H1 (cell line): ENCODE results near the gene DCLRE1B. TPM values are rescaled to one million over a fixed set of nuclear protein-coding genes. Genes with fewer than 3 reads are reported as not detected.

Experiments
- CTCF ChIA-PET: fragments of 300-600 bp; sonication (Branson Sonifier 250); formaldehyde crosslinking; loops from one replicate; lab custom pipeline; 2021; ENCODE audit not compliant: partially characterized antibody; lab: Charles Lee
- POLR2A ChIA-PET: fragments of 300-600 bp; sonication (Branson Sonifier 250); formaldehyde crosslinking; loops from one replicate; lab custom pipeline; 2021; ENCODE audit warnings: inconsistent platforms; ENCODE audit not compliant: partially characterized antibody; lab: Charles Lee
- DNase-seq, 2 experiments: peaks; one replicate each; pipeline versions ENCODE4 v3.0.0 to v3.0.0-alpha.2; 2010 to 2022; ENCODE audit warnings: low spot score in 2 of 2, low read depth in 1 of 2, mixed read lengths in 1 of 2
- FAIRE-seq: peaks from 2 replicates; lab custom pipeline; 2011; peaks lifted over from hg19 to GRCh38; lab: Jason Lieb, UNC
- H2AFZ ChIP-seq: 2 replicates; pipeline ENCODE4 v1.8.1; 2012; ENCODE audit warnings: low read length, inconsistent platforms
- H2AK5ac ChIP-seq: 2 replicates; pipeline ENCODE4 v1.6.1; 2013; ENCODE audit warnings: low read depth, low read length
- H2BK120ac ChIP-seq: replicated peaks from 2 replicates; pipeline ENCODE3; 2013; ENCODE audit warnings: low read depth, low read length, inconsistent platforms
- H2BK12ac ChIP-seq: 2 replicates; pipeline ENCODE4 v1.6.1; 2013; ENCODE audit warnings: low read depth, low read length
- H2BK15ac ChIP-seq: 2 replicates; pipeline ENCODE4 v1.6.1; 2013; ENCODE audit warnings: low read length
- H2BK20ac ChIP-seq: 2 replicates; pipeline ENCODE4 v1.6.1; 2013; ENCODE audit warnings: low read length
- H2BK5ac ChIP-seq: 2 replicates; pipeline ENCODE4 v1.6.1; 2013; ENCODE audit warnings: low read depth, low read length
- H3K14ac ChIP-seq: 2 replicates; pipeline ENCODE4 v1.6.1; 2013; ENCODE audit warnings: inconsistent platforms; ENCODE audit not compliant: insufficient read length
- H3K18ac ChIP-seq: 2 replicates; pipeline ENCODE4 v1.6.1; 2013; ENCODE audit warnings: low read length; ENCODE audit errors: extremely low read depth
- H3K23ac ChIP-seq: 2 replicates; pipeline ENCODE4 v1.6.1; 2013; ENCODE audit warnings: inconsistent platforms; ENCODE audit not compliant: insufficient read length
- H3K23me2 ChIP-seq: 2 replicates; pipeline ENCODE4 v1.6.1; 2013; ENCODE audit warnings: low read depth, low read length
- H3K27ac ChIP-seq: 2 replicates; pipeline ENCODE4 v1.6.1; 2011; ENCODE audit warnings: low read depth, low read length, inconsistent platforms
- H3K27me3 ChIP-seq, 4 experiments: replicated peaks in 1 of 4; 1 replicate in 1 of 4; 2 replicates in 3 of 4; pipeline versions ENCODE4 v1.6.1 to v1.8.1; 2011 to 2013; ENCODE audit warnings: low read length in 3 of 4, mild to moderate bottlenecking in 3 of 4, inconsistent platforms in 2 of 4, mixed read lengths in 2 of 4, moderate library complexity in 1 of 4; ENCODE audit not compliant: control insufficient read depth in 3 of 4, insufficient read depth in 3 of 4; ENCODE audit errors: extremely low read depth in 1 of 4
- H3K36me3 ChIP-seq, 4 experiments: 2 replicates each; pipeline versions ENCODE4 v1.6.1 to v1.8.1; 2011 to 2013; ENCODE audit warnings: mild to moderate bottlenecking in 4 of 4, low read length in 3 of 4, moderate library complexity in 2 of 4, control low read depth in 1 of 4, inconsistent platforms in 1 of 4; ENCODE audit not compliant: insufficient read depth in 4 of 4, control insufficient read depth in 2 of 4
- H3K4ac ChIP-seq: replicated peaks from 2 replicates; pipeline ENCODE3; 2013; ENCODE audit warnings: low read length, low read depth, mixed read lengths, inconsistent platforms; ENCODE audit not compliant: insufficient read length
- H3K4me1 ChIP-seq, 4 experiments: replicated peaks in 1 of 4; 1 replicate in 1 of 4; 2 replicates in 3 of 4; pipeline versions ENCODE4 v1.6.1 to v1.8.1; 2011 to 2013; ENCODE audit warnings: low read length in 3 of 4, inconsistent platforms in 2 of 4, mixed read lengths in 1 of 4; ENCODE audit not compliant: insufficient read depth in 4 of 4, control insufficient read depth in 3 of 4
- H3K4me2 ChIP-seq, 2 experiments: 2 replicates each; pipeline versions ENCODE4 v1.6.1 to v1.8.1; 2011 to 2013; ENCODE audit warnings: low read depth in 2 of 2, low read length in 2 of 2, control low read depth in 1 of 2, inconsistent platforms in 1 of 2, mild to moderate bottlenecking in 1 of 2; ENCODE audit not compliant: insufficient read depth in 1 of 2
- H3K4me3 ChIP-seq, 4 experiments: fragments of 200-600, 300-600 bp in 1 of 4; sonication (generic), shearing (Covaris generic), sonication (Bioruptor Twin) in 1 of 4; 2 replicates each; pipeline versions ENCODE4 v1.5.1 to v1.8.1; 2011 to 2016; ENCODE audit warnings: low read length in 4 of 4, low read depth in 3 of 4, control low read depth in 2 of 4, inconsistent platforms in 2 of 4, mild to moderate bottlenecking in 2 of 4, mixed read lengths in 1 of 4, moderate library complexity in 1 of 4; ENCODE audit not compliant: insufficient read depth in 2 of 4; ENCODE audit errors: extremely low read depth in 1 of 4
- H3K56ac ChIP-seq: replicated peaks from 2 replicates; pipeline ENCODE3; 2013; ENCODE audit warnings: low read depth, mild to moderate bottlenecking, mixed read lengths, low read length, inconsistent platforms; ENCODE audit not compliant: insufficient read length
- H3K79me1 ChIP-seq: 2 replicates; pipeline ENCODE4 v1.6.1; 2013; ENCODE audit warnings: low read depth, low read length, control low read depth
- H3K79me2 ChIP-seq, 2 experiments: 2 replicates each; pipeline versions ENCODE4 v1.6.1 to v1.8.1; 2012 to 2013; ENCODE audit warnings: low read length in 2 of 2, mild to moderate bottlenecking in 2 of 2, inconsistent platforms in 1 of 2; ENCODE audit not compliant: insufficient read depth in 2 of 2, control insufficient read depth in 1 of 2
- H3K9ac ChIP-seq, 4 experiments: replicated peaks in 1 of 4; 1 replicate in 1 of 4; 2 replicates in 3 of 4; pipeline versions ENCODE4 v1.6.1 to v1.8.1; 2011 to 2013; ENCODE audit warnings: low read depth in 3 of 4, low read length in 3 of 4, control low read depth in 2 of 4, mild to moderate bottlenecking in 2 of 4, moderate library complexity in 2 of 4, inconsistent platforms in 1 of 4; ENCODE audit errors: extremely low read depth in 1 of 4
- H3K9me3 ChIP-seq, 2 experiments: 2 replicates each; pipeline versions ENCODE4 v1.6.1 to v1.8.1; 2012 to 2013; ENCODE audit warnings: mild to moderate bottlenecking in 2 of 2, moderate library complexity in 2 of 2, control low read depth in 1 of 2, inconsistent platforms in 1 of 2, low read depth in 1 of 2, low read length in 1 of 2, mixed read lengths in 1 of 2; ENCODE audit not compliant: insufficient read depth in 2 of 2
- H4K20me1 ChIP-seq, 2 experiments: replicated peaks in 1 of 2; 2 replicates each; pipeline versions ENCODE3 to v1.8.1; 2011 to 2013; ENCODE audit warnings: inconsistent platforms in 2 of 2, low read length in 2 of 2, mild to moderate bottlenecking in 1 of 2; ENCODE audit not compliant: insufficient read depth in 2 of 2, control insufficient read depth in 1 of 2
- H4K5ac ChIP-seq: 2 replicates; pipeline ENCODE4 v1.6.1; 2013; ENCODE audit warnings: low read length, low read depth, mixed read lengths, inconsistent platforms; ENCODE audit not compliant: insufficient read length
- H4K8ac ChIP-seq: 2 replicates; pipeline ENCODE4 v1.8.0; 2013; ENCODE audit warnings: mild to moderate bottlenecking, moderate library complexity, low read length, inconsistent platforms; ENCODE audit not compliant: insufficient read depth; ENCODE audit errors: extremely low read depth
- H4K91ac ChIP-seq: replicated peaks from 2 replicates; pipeline ENCODE3; 2013; ENCODE audit warnings: low read length, mixed read lengths, inconsistent platforms; ENCODE audit not compliant: insufficient read length
- CBX5 ChIP-seq: fragments of 300-800, 300-1000 bp; sonication (generic); IDR thresholded peaks from 2 replicates; pipeline ENCODE4 v1.7.1; 2016; ENCODE audit warnings: antibody characterized with exemption, low read length, low read depth
- CHD2 ChIP-seq: IDR thresholded peaks from 2 replicates; pipeline ENCODE4 v1.6.1; 2012; ENCODE audit warnings: low read length, improper control_type of control experiment
- JUND ChIP-seq: IDR thresholded peaks from 2 replicates; pipeline ENCODE4 v1.6.1; 2011; ENCODE audit warnings: mild to moderate bottlenecking, improper control_type of control experiment, low read length
- KDM4A ChIP-seq: IDR thresholded peaks from one replicate; pipeline ENCODE4 v1.7.1; 2012; ENCODE audit warnings: low read depth, mild to moderate bottlenecking, moderate library complexity, low read length, inconsistent platforms; ENCODE audit not compliant: severe bottlenecking
- PHF8 ChIP-seq: fragments of 200-600 bp; sonication (generic); conservative IDR thresholded peaks from 2 replicates; pipeline ENCODE4 v1.7.1; 2012; ENCODE audit warnings: low read depth, mild to moderate bottlenecking, inconsistent platforms, low read length, moderate library complexity
- SP2 ChIP-seq: IDR thresholded peaks from 2 replicates; pipeline ENCODE4 v1.6.1; 2012; ENCODE audit warnings: mild to moderate bottlenecking, low read length, inconsistent platforms
- SP4 ChIP-seq: IDR thresholded peaks from 2 replicates; pipeline ENCODE4 v1.6.1; 2012; ENCODE audit warnings: low read length, inconsistent platforms
- SUZ12 ChIP-seq: fragments of 200-600 bp; sonication (generic); IDR thresholded peaks from 2 replicates; pipeline ENCODE4 v1.6.1; 2012; ENCODE audit warnings: mild to moderate bottlenecking, inconsistent platforms, low read length, moderate library complexity, mixed read lengths
- WGBS, 2 experiments: shearing (Covaris generic) in 1 of 2; methylation state at CpG; one replicate each; pipeline versions ENCODE4 v1.1.6 to v1.1.7; 2013 to 2015; ENCODE audit warnings: low lambda C conversion rate in 2 of 2, mixed read lengths in 2 of 2, inconsistent platforms in 1 of 2, low coverage in 1 of 2, missing lambda C conversion rate in 1 of 2; ENCODE audit not compliant: insufficient replicate concordance in 2 of 2, insufficient coverage in 1 of 2, insufficient read length in 1 of 2; ENCODE audit errors: extremely low coverage in 1 of 2, missing lambda C conversion rate in 1 of 2; 5-methylcytosine and 5-hydroxymethylcytosine counted together
- polyA plus RNA-seq, 7 experiments: library from polyadenylated mRNA; depleted of rRNA in 3 of 7; stranded (reverse) in 5 of 7; unstranded in 2 of 7; fragments of >200 nt in 5 of 7; fragments of 200-250 nt in 2 of 7; gene quantifications; 1 replicate in 5 of 7; 2 replicates in 1 of 7; 4 replicates in 1 of 7; pipeline versions ENCODE4 v1.2.1 to v1.2.3, GENCODE V29; 2011 to 2013; ENCODE audit warnings: missing spikeins in 2 of 7, mixed read lengths in 2 of 7
- total RNA-seq: library from RNA; stranded (reverse); fragmentation: NEBNext Ultra II Directional; extraction: Animal tissue kit (Norgen Biotek cat#: 25700); gene quantifications from 2 replicates; pipeline ENCODE4 v1.2.1, GENCODE V29; 2021

DCLRE1B gene
- total and polyA plus RNA-seq, 2 of the 8 experiments (the other 6 are each of a cell fraction or from before 2014, with no cell fraction given), result 5.5 to 11.0 TPM

DNA sequence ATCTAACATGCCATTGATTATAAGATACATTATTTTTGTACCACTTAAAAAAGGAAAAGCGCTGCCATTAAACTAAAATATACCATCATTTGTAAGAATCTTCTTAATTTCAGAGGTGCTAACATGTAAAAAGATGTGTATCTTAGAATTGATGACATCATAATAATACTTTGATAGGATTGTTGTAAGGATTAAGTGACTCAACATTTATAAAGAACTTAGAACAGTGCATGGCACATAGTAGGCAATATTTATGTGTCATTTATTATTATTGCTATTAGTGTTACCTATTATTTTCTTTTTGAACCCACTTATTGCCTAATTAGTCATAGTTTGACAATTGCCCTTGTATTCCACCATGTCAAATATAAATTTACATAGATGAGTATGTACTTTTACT, 45.8 kb downstream of the DCLRE1B start:
- H4K8ac ChIP-seq, result no peak overlapping the region
- H2AK5ac ChIP-seq, result no peak overlapping the region
- no peaks in the 10 kb centered on the region for H3K79me1 ChIP-seq
- no peak overlapping the region for H3K4ac ChIP-seq
- POLR2A ChIA-PET, result no interaction called here
- TF ChIP-seq CBX5, result no peak
- TF ChIP-seq KDM4A, result no peak
- TF ChIP-seq SP2, result no peak
- TF ChIP-seq SUZ12, result no peak
- no peak for TF ChIP-seq PHF8
- no peak for TF ChIP-seq SP4
- TF ChIP-seq CHD2, result no peak
- no peak for TF ChIP-seq JUND
- H3K27me3 ChIP-seq, result no peaks in the 10 kb centered on the region
- 89% methylated on average over 1 of the region's 1 CpG; no CpG with 5 or more reads in 1 of the 2 experiments for WGBS, 2 experiments
- no peak overlapping the region for H2BK120ac ChIP-seq
- H3K4me3 ChIP-seq, result no peak overlapping the region
- FAIRE-seq (no peak), DNase-seq (no peak)
- no peaks in the 10 kb centered on the region for H3K23me2 ChIP-seq
- no peaks in the 10 kb centered on the region for H3K4me1 ChIP-seq
- H3K56ac ChIP-seq, result no peak overlapping the region
- no peak overlapping the region for H3K14ac ChIP-seq
- no peak overlapping the region for H2AFZ ChIP-seq
- peaks cover 0 to 19% of the 10 kb centered on the region in 2 experiments; a peak in 1 of 4 replicates for H3K79me2 ChIP-seq
- H4K20me1 ChIP-seq, result no peaks in the 10 kb centered on the region
- no peak overlapping the region for H2BK20ac ChIP-seq
- CTCF ChIA-PET, result interaction anchor here (9.3 kb wide), 1 partner anchor 12 kb away, joined by 31 read pairs; no protein-coding TSS in a partner anchor
- H3K9ac ChIP-seq, result no peak overlapping the region
- H2BK12ac ChIP-seq, result no peak overlapping the region
- no peak overlapping the region for H2BK15ac ChIP-seq
- no peak overlapping the region for H4K5ac ChIP-seq
- no peak overlapping the region for H3K4me2 ChIP-seq
- no peak overlapping the region for H4K91ac ChIP-seq
- H3K27ac ChIP-seq, result no peak overlapping the region
- no peak overlapping the region for H2BK5ac ChIP-seq
- H3K23ac ChIP-seq, result no peak overlapping the region
- no peak overlapping the region for H3K18ac ChIP-seq
- H3K9me3 ChIP-seq, result no peaks in the 10 kb centered on the region
- H3K36me3 ChIP-seq, result peaks cover 0 to 9% (median 0%) of the 10 kb centered on the region in 4 experiments; a peak in 1 of 8 replicates
